HepG2 (cell line): ENCODE measurements around the gene AP1S3. TPM values are rescaled to one million over a fixed set of nuclear protein-coding genes. Genes with fewer than 3 reads are reported as not detected.
A peak's percentile ranks its signal among the peaks of the same experiment; 100 is the strongest.

Source experiments
- ATAC-seq: fragments of 200-7000 bp; cut with Tn5 transposase; 3 replicates; pipeline ENCODE4 v1.9.1; 2020; ENCODE audit warnings: mild to moderate bottlenecking, moderate library complexity
- BruUV-seq: library from RNA; stranded (reverse); fragments of 400-500 nt; replicated peaks from 2 replicates; lab custom pipeline; 2021; lab: Mats Ljungman, UMichigan
- CTCF ChIA-PET: fragments of 300-600 bp; formaldehyde crosslinking; extraction: SDS; loops from one replicate; lab custom pipeline; 2021; ENCODE audit warnings: low total read pairs, inconsistent platforms, low intra/inter-chr PET ratio; lab: Yijun Ruan, JAX
- POLR2A ChIA-PET: fragments of 350-600 bp; sonication (Branson Sonifier 250); formaldehyde crosslinking; loops from one replicate; lab custom pipeline; 2020; ENCODE audit warnings: antibody characterized with exemption, inconsistent platforms; lab: Yijun Ruan, JAX
- DNase-seq: peaks from one replicate; pipeline ENCODE4 v3.0.0-alpha.2; 2015; ENCODE audit warnings: low spot score
- FAIRE-seq: peaks from 3 replicates; lab custom pipeline; 2011; peaks lifted over from hg19 to GRCh38; lab: Jason Lieb, UNC
- H2AFZ ChIP-seq: one replicate; pipeline ENCODE4 v1.6.1; 2011; ENCODE audit warnings: low read length, inconsistent platforms
- H3K27ac ChIP-seq: fragments of 300-600 bp; 3 replicates; pipeline ENCODE4 v1.8.0; 2011; ENCODE audit warnings: mixed run types, mild to moderate bottlenecking, mixed read lengths, low read length, inconsistent platforms; ENCODE audit not compliant: insufficient read depth; ENCODE audit errors: extremely low read length
- H3K27me3 ChIP-seq, 2 experiments: fragments of 200-600 bp in 1 of 2; 2 replicates in 1 of 2; 3 replicates in 1 of 2; pipeline versions ENCODE4 v1.6.0 to v1.8.0; 2011; ENCODE audit warnings: low read length in 2 of 2, mild to moderate bottlenecking in 2 of 2, moderate library complexity in 2 of 2, inconsistent platforms in 1 of 2; ENCODE audit not compliant: insufficient read depth in 2 of 2, control insufficient read depth in 1 of 2
- H3K36me3 ChIP-seq, 2 experiments: fragments of 200-600 bp in 1 of 2; replicated peaks in 1 of 2; 2 replicates in 1 of 2; 3 replicates in 1 of 2; pipeline versions ENCODE4 v1.5.1 to v1.8.0; 2011; ENCODE audit warnings: low read length in 2 of 2, inconsistent platforms in 1 of 2; ENCODE audit not compliant: insufficient read depth in 2 of 2, control insufficient read depth in 1 of 2
- H3K4me1 ChIP-seq: 2 replicates; pipeline ENCODE4 v1.5.1; 2012; ENCODE audit warnings: low read length, inconsistent platforms; ENCODE audit not compliant: insufficient read depth
- H3K4me2 ChIP-seq: 2 replicates; pipeline ENCODE4 v1.6.0; 2011; ENCODE audit warnings: low read depth, low read length, inconsistent platforms
- H3K4me3 ChIP-seq, 3 experiments: fragments of 200-600 bp in 1 of 3; sonication (generic), shearing (Covaris generic) in 1 of 3; replicated peaks in 1 of 3; 2 replicates each; pipeline ENCODE4 v1.5.1; 2011 to 2016; ENCODE audit warnings: low read length in 3 of 3, inconsistent platforms in 2 of 3, low read depth in 2 of 3, mild to moderate bottlenecking in 2 of 3, control low read depth in 1 of 3, mixed read lengths in 1 of 3; ENCODE audit not compliant: insufficient read depth in 1 of 3
- H3K79me2 ChIP-seq: one replicate; pipeline ENCODE4 v1.6.1; 2011; ENCODE audit warnings: low read length, inconsistent platforms; ENCODE audit not compliant: insufficient read depth
- H3K9ac ChIP-seq: 2 replicates; pipeline ENCODE4 v1.6.0; 2011; ENCODE audit warnings: mild to moderate bottlenecking, low read depth, low read length, inconsistent platforms; ENCODE audit not compliant: insufficient read depth
- H3K9me3 ChIP-seq: 2 replicates; pipeline ENCODE4 v1.5.1; 2012; ENCODE audit warnings: mild to moderate bottlenecking, low read length
- H4K20me1 ChIP-seq: 2 replicates; pipeline ENCODE4 v1.6.0; 2011; ENCODE audit warnings: inconsistent platforms, mild to moderate bottlenecking, low read length, moderate library complexity; ENCODE audit not compliant: insufficient read depth
- ARID2 ChIP-seq: sonication (generic); formaldehyde crosslinking; IDR thresholded peaks from 2 replicates; pipeline ENCODE4 v1.8.1; 2022; ENCODE audit warnings: mild to moderate bottlenecking, missing genetic modification reagents, borderline replicate concordance
- FOSL2 ChIP-seq: sonication (generic); formaldehyde crosslinking; IDR thresholded peaks from 2 replicates; pipeline ENCODE4 v1.4.0; 2020; ENCODE audit warnings: missing genetic modification reagents
- JDP2 ChIP-seq: sonication (generic); formaldehyde crosslinking; IDR thresholded peaks from 2 replicates; pipeline ENCODE4 v1.8.1; 2022; ENCODE audit warnings: missing genetic modification reagents, borderline replicate concordance
- KDM6A ChIP-seq: IDR thresholded peaks from 2 replicates; pipeline ENCODE4 v1.6.1; 2016; ENCODE audit warnings: low read depth
- NCOR1 ChIP-seq: fragments of 200-600 bp; sonication (generic); IDR thresholded peaks from 2 replicates; pipeline ENCODE4 v1.7.0; 2017; ENCODE audit warnings: antibody characterized with exemption, low read length, borderline replicate concordance
- ZBTB38 ChIP-seq: sonication (generic); formaldehyde crosslinking; IDR thresholded peaks from 2 replicates; pipeline ENCODE4 v1.5.1; 2020; ENCODE audit warnings: mild to moderate bottlenecking, missing genetic modification reagents
- ZNF768 ChIP-seq: sonication (generic); formaldehyde crosslinking; IDR thresholded peaks from 2 replicates; pipeline ENCODE4 v1.4.0; 2020; ENCODE audit warnings: missing genetic modification reagents
- WGBS: methylation state at CpG from one replicate; pipeline ENCODE4 v1.1.6; 2017; ENCODE audit warnings: low lambda C conversion rate; 5-methylcytosine and 5-hydroxymethylcytosine counted together
- in situ Hi-C: cut with HindIII; loops from 2 replicates; pipeline ENCODE4 v1.10.0; 2017; ENCODE audit warnings: low pct_unique_long_range_greater_than_20kb; ENCODE audit not compliant: extremely low pct_ligation_motif_present
- intact Hi-C: fragments of 100-400 bp; cut with micrococcal nuclease; formaldehyde crosslinking; loops from one replicate; pipeline ENCODE4 v1.10.0; 2022; ENCODE audit not compliant: unreplicated experiment
- polyA plus RNA-seq, 8 experiments: library from polyadenylated mRNA; depleted of rRNA in 3 of 8; stranded (reverse) in 7 of 8; unstranded in 1 of 8; fragments of >200 nt; fragmentation: Illumina TruSeq in 4 of 8; extraction: Trizol in 4 of 8; gene quantifications; 2 replicates each; pipeline versions ENCODE4 v1.2.1 to v1.2.3, GENCODE V29; 2011 to 2016; ENCODE audit warnings: low read depth in 4 of 8, missing spikeins in 1 of 8, mixed read lengths in 1 of 8; ENCODE audit not compliant: insufficient read depth in 1 of 8
- total RNA-seq, 5 experiments: library from RNA; depleted of rRNA; stranded (reverse); fragments of >200 nt; fragmentation: Illumina TruSeq; extraction: Trizol; gene quantifications; 2 replicates each; pipeline ENCODE4 v1.2.3, GENCODE V29; 2016; ENCODE audit warnings: low read depth in 1 of 5
- TF ChIP-seq, protein P1 (sequence below): sonication (generic); formaldehyde crosslinking; IDR thresholded peaks from 2 replicates; pipeline ENCODE4 v1.4.0; 2020; ENCODE audit warnings: mild to moderate bottlenecking, missing genetic modification reagents
- TF ChIP-seq, protein P2 (sequence below): sonication (generic); formaldehyde crosslinking; IDR thresholded peaks from 2 replicates; pipeline ENCODE4 v1.4.0; 2020; ENCODE audit warnings: missing genetic modification reagents
- TF ChIP-seq, protein P3 (sequence below): sonication (generic); formaldehyde crosslinking; IDR thresholded peaks from 2 replicates; pipeline ENCODE4 v1.5.1; 2020; ENCODE audit warnings: mild to moderate bottlenecking, missing genetic modification reagents

AP1S3 gene
- total and polyA plus RNA-seq, 2 of the 13 experiments (the other 11 are each of a cell fraction or from before 2014, with no cell fraction given), result 3.0 to 16.3 TPM

DNA sequence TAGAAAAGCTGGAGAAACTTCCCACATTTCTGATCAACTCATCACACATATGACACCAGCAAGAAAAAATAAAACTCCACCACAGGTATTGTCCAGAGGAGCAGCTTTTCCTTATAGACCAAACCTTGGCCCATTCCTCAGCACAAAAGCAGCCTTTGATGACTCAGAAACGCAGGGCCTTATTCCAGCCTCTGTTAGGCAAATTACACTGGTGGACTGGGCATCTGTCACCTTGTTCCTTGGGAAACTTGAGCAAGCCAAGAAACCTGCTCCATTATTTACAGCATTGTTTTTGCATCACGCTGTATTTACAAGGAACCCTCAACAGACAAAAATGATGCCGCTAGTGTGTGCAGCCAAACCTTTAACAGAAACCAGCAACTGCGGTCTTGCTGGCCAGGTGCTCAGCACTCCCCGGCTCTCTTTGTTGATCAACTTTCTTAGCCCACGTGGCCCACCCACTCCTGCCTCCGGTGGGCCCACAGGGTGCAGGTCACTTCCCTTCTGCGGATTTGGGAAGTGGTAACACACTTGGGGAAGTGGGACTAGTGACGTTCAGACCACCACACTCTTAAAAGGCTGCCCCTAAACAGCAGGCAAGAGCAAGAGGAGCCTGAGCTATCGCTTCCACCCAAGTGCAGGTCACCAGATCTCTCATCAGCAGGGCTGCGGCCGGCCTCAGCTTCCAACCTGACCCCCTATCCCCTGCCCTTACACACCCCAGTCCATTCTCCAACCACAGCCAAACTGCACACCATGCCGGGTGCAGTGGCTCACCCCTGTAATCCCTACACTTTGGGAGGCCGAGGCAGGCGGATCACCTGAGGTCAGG is 1.5 kb downstream of the AP1S3 start:
- Histone ChIP-seq H3K79me2 (peaks cover 3% of the 10 kb centered on the region), H3K9me3 (no peaks in the 10 kb centered on the region), H3K27me3 (no peaks in the 10 kb centered on the region; a peak in 1 of 5 replicates), H3K4me1 (peaks cover 33% of the 10 kb centered on the region), H4K20me1 (no peaks in the 10 kb centered on the region), H3K4me3 (peak overlapping the region; percentile 78 to 89 (median 79)), H3K4me2 (peak overlapping the region; percentile 96), H3K36me3 (no peaks in the 10 kb centered on the region), H2AFZ (no peak overlapping the region), H3K27ac (no peak overlapping the region), H3K9ac (no peak overlapping the region)
- WGBS, result 78% methylated on average over 15 of the region's 15 CpGs
- ChIA-PET POLR2A (interaction anchor here (1.6 to 2.6 kb wide), 2 partner anchors 25 to 26 kb away, joined by 3 to 18 read pairs; no protein-coding TSS in a partner anchor), CTCF (no interaction called here)
- FAIRE-seq, result no peak
- BruUV-seq, result no TSS peak
- no peak for TF ChIP-seq KDM6A (CRISPR knock-in tag)
- TF ChIP-seq, protein P1, sequence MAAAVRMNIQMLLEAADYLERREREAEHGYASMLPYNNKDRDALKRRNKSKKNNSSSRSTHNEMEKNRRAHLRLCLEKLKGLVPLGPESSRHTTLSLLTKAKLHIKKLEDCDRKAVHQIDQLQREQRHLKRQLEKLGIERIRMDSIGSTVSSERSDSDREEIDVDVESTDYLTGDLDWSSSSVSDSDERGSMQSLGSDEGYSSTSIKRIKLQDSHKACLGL, result peak; percentile 53; the same call in 1 of the 2 replicates
- TF ChIP-seq JDP2, result no peak
- TF ChIP-seq, protein P2, sequence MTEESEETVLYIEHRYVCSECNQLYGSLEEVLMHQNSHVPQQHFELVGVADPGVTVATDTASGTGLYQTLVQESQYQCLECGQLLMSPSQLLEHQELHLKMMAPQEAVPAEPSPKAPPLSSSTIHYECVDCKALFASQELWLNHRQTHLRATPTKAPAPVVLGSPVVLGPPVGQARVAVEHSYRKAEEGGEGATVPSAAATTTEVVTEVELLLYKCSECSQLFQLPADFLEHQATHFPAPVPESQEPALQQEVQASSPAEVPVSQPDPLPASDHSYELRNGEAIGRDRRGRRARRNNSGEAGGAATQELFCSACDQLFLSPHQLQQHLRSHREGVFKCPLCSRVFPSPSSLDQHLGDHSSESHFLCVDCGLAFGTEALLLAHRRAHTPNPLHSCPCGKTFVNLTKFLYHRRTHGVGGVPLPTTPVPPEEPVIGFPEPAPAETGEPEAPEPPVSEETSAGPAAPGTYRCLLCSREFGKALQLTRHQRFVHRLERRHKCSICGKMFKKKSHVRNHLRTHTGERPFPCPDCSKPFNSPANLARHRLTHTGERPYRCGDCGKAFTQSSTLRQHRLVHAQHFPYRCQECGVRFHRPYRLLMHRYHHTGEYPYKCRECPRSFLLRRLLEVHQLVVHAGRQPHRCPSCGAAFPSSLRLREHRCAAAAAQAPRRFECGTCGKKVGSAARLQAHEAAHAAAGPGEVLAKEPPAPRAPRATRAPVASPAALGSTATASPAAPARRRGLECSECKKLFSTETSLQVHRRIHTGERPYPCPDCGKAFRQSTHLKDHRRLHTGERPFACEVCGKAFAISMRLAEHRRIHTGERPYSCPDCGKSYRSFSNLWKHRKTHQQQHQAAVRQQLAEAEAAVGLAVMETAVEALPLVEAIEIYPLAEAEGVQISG (CRISPR knock-in tag), result no peak
- TF ChIP-seq ZBTB38 (CRISPR knock-in tag), result 0 out of 2 replicates have a peak, but pooled peaks have one; percentile 22
- TF ChIP-seq, protein P3, sequence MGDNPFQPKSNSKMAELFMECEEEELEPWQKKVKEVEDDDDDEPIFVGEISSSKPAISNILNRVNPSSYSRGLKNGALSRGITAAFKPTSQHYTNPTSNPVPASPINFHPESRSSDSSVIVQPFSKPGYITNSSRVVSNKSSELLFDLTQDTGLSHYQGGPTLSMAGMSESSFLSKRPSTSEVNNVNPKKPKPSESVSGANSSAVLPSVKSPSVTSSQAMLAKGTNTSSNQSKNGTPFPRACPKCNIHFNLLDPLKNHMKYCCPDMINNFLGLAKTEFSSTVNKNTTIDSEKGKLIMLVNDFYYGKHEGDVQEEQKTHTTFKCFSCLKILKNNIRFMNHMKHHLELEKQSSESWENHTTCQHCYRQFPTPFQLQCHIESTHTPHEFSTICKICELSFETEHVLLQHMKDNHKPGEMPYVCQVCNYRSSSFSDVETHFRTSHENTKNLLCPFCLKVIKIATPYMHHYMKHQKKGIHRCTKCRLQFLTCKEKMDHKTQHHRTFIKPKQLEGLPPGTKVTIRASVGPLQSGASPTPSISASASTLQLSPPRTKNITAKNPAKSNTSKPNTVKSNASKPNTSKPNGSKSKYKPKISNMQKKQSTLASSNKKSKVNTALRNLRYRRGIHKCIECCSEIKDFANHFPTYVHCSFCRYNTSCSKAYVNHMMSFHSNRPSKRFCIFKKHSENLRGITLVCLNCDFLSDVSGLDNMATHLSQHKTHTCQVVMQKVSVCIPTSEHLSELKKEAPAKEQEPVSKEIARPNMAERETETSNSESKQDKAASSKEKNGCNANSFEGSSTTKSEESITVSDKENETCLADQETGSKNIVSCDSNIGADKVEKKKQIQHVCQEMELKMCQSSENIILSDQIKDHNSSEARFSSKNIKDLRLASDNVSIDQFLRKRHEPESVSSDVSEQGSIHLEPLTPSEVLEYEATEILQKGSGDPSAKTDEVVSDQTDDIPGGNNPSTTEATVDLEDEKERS (CRISPR knock-in tag), result 0 out of 2 replicates have a peak, but pooled peaks have one; percentile 7
- TF ChIP-seq ARID2, result 0 out of 2 replicates have a peak, but pooled peaks have one; percentile 1
- peak; percentile 23; the same call in 1 of the 2 replicates for TF ChIP-seq FOSL2
- TF ChIP-seq ZNF768 (CRISPR knock-in tag), result peak; percentile 10; the same call in 1 of the 2 replicates
- TF ChIP-seq NCOR1, result no peak
- intact Hi-C loops, result loop anchor here (2.0 to 5.0 kb wide), 4 partner anchors 25 to 96 kb away; no protein-coding TSS in a partner anchor
- in situ Hi-C loops, result no loop called here
- no peak for ATAC-seq
- no peak for DNase-seq
